Activated T-cell treated with anti-CD3 and anti-CD28 coated beads, Interleukin-2, amount 50 U/mL, for 72 hours (primary cell): ENCODE measurements around the gene CXCL3. TPM values are rescaled to one million over a fixed set of nuclear protein-coding genes. Genes with fewer than 3 reads are reported as not detected.
"Not testable (repeated sequence)": the region's sequence is repeated elsewhere in the genome, so short reads cannot be mapped to it uniquely, and the experiment has no call there.

Experiments
- ATAC-seq, 2 donors: fragments of 150-1000 bp; cut with Tn5 transposase; replicated peaks in 1 of 2; 2 replicates each; pipeline ENCODE4 v1.10.0; 2021; ENCODE audit warnings: moderate library complexity in 2 of 2, mild to moderate bottlenecking in 1 of 2
- DNase-seq, 2 donors: peaks; one replicate each; pipeline ENCODE4 v3.0.0; 2021 to 2022; ENCODE audit warnings: mixed read lengths in 1 of 2
- H3K27ac Mint-ChIP-seq: one replicate; pipeline ENCODE4 v1.8.0; 2022; ENCODE audit warnings: mild to moderate bottlenecking, moderate library complexity, mixed read lengths
- H3K27me3 Mint-ChIP-seq: one replicate; pipeline ENCODE4 v1.8.0; 2022; ENCODE audit warnings: low read depth, mixed read lengths
- H3K36me3 Mint-ChIP-seq, 2 donors: one replicate each; pipeline ENCODE4 v1.8.0; 2022; ENCODE audit warnings: mixed read lengths in 2 of 2, mild to moderate bottlenecking in 1 of 2; ENCODE audit not compliant: insufficient read depth in 2 of 2
- H3K4me1 Mint-ChIP-seq: one replicate; pipeline ENCODE4 v1.8.0; 2022; ENCODE audit warnings: low read depth, mixed read lengths
- H3K4me3 Mint-ChIP-seq, 2 donors: one replicate each; pipeline ENCODE4 v1.8.0; 2022; ENCODE audit warnings: mild to moderate bottlenecking in 2 of 2, mixed read lengths in 2 of 2, moderate library complexity in 2 of 2
- H3K9me3 Mint-ChIP-seq, 2 donors: one replicate each; pipeline ENCODE4 v1.8.0; 2022; ENCODE audit warnings: mixed read lengths in 2 of 2
- total RNA-seq, 2 donors: library from RNA; stranded (reverse); gene quantifications; one replicate each; pipeline ENCODE4 v1.2.3, GENCODE V29; 2022

The CXCL3 gene
- total RNA-seq, result not detected

- DNase-seq (peak in 1 of 2 donors; percentile 33), ATAC-seq (peak; percentile 73 to 80)
- no peaks in the 10 kb centered on the region for H3K9me3 Mint-ChIP-seq
- no peaks in the 10 kb centered on the region for H3K36me3 Mint-ChIP-seq
- H3K27ac Mint-ChIP-seq, result no peak within 1 kb of the TSS
- H3K27me3 Mint-ChIP-seq, result peaks cover 49% of the 10 kb centered on the region
- H3K4me1 Mint-ChIP-seq, result peaks cover 6% of the 10 kb centered on the region
- H3K4me3 Mint-ChIP-seq, result peak within 1 kb of the TSS; percentile 81 to 84
Observed at GRCh38 chr4:74038425-74039314, at the start of gene CXCL3. Gene CXCL3 (minus strand): TSS chr4:74038689. CDS start chr4:74038611, 78 bp downstream.

- Mint-ChIP-seq H3K27me3 (no peaks in the 10 kb centered on the region), H3K9me3 (no peaks in the 10 kb centered on the region), H3K27ac (no peak overlapping the region), H3K36me3 (no peaks in the 10 kb centered on the region), H3K4me1 (no peaks in the 10 kb centered on the region), H3K4me3 (no peak overlapping the region)
- no peak for DNase-seq
- no peak for ATAC-seq
Observed at GRCh38 chr4:74087481-74087880, 49.0 kb upstream of the CXCL3 start.

DNA sequence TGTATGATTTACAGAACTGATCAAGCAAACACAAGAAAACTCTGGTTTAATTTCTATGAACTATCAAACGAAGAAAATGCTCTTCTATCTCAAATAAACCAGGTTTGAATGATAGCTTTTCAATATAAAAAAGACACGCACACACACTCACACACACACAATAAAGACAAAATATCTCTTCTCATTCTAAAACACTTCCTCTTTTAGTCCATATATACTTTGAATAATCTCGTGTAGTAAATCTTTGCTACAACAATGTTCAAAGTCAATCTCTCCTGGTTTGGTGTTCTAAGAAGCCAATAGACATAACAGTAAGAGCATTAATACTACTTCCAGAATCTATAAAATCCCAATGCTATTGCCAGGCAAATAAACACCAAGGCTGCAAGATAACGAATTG, 47.2 kb upstream of the CXCL3 start:
- Mint-ChIP-seq H3K36me3 (no peaks in the 10 kb centered on the region), H3K27ac (no peak overlapping the region), H3K4me1 (no peaks in the 10 kb centered on the region), H3K27me3 (no peaks in the 10 kb centered on the region), H3K4me3 (no peak overlapping the region), H3K9me3 (no peaks in the 10 kb centered on the region)
- ATAC-seq (no peak), DNase-seq (no peak)

- Mint-ChIP-seq H3K4me1 (no peaks in the 10 kb centered on the region), H3K9me3 (no peaks in the 10 kb centered on the region), H3K27ac (no peak overlapping the region), H3K4me3 (no peak overlapping the region), H3K27me3 (no peaks in the 10 kb centered on the region), H3K36me3 (no peaks in the 10 kb centered on the region)
- ATAC-seq, result no peak
- no peak for DNase-seq
Observed at GRCh38 chr4:74084984-74085383, 46.5 kb upstream of the CXCL3 start.

DNA sequence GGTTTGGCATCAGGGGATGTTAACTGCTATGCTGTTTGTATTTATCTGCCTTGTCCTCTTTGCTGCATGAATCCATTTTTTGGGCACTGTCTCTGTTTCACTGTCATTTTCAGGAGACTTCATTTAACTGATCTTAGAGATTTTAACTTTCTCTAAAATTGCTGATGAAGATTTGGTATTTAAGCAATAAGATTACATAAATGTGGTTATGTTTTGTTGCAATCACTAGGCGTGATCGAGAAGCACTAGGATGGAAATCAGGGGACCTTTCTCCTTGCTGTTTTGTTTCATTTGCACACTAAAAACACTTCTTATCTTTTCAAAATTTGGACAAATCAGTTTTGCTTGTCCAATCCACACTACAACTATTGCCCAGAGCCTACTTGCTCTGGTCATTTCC, 45.1 kb upstream of the CXCL3 start:
- DNase-seq, result no peak
- Mint-ChIP-seq H3K27me3 (no peaks in the 10 kb centered on the region), H3K4me3 (no peak overlapping the region), H3K27ac (no peak overlapping the region), H3K4me1 (no peaks in the 10 kb centered on the region), H3K9me3 (no peaks in the 10 kb centered on the region), H3K36me3 (no peaks in the 10 kb centered on the region)
- ATAC-seq, result no peak

- no peak for ATAC-seq
- DNase-seq, result no peak
- H3K4me1 Mint-ChIP-seq, result no peaks in the 10 kb centered on the region
- no peak overlapping the region for H3K4me3 Mint-ChIP-seq
- H3K36me3 Mint-ChIP-seq, result no peaks in the 10 kb centered on the region
- H3K27me3 Mint-ChIP-seq, result peaks cover 6% of the 10 kb centered on the region
- H3K27ac Mint-ChIP-seq, result no peak overlapping the region
- no peaks in the 10 kb centered on the region for H3K9me3 Mint-ChIP-seq
Observed at GRCh38 chr4:74081035-74081434, 42.5 kb upstream of the CXCL3 start.

DNA sequence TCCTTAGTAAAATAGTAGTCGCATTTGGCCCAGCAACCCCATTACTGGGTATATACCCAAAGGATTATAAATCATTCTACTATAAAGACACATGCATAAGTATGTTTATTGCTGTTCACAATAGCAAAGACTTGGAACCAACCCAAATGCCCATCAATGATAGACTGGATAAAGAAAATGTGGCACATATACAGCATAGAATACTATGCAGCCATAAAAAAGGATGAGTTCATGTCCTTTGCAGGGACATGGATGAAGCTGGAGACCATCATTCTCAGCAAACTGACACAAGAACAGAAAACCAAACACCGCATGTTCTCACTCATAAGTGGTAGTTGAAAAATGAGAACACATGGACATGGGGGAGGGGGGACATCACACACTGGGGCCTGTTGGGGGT, 41.9 kb upstream of the CXCL3 start:
- not testable (repeated sequence) for H3K4me3 Mint-ChIP-seq, DNase-seq, H3K9me3 Mint-ChIP-seq, H3K27ac Mint-ChIP-seq, ATAC-seq, H3K36me3 Mint-ChIP-seq, H3K4me1 Mint-ChIP-seq, H3K27me3 Mint-ChIP-seq

DNA sequence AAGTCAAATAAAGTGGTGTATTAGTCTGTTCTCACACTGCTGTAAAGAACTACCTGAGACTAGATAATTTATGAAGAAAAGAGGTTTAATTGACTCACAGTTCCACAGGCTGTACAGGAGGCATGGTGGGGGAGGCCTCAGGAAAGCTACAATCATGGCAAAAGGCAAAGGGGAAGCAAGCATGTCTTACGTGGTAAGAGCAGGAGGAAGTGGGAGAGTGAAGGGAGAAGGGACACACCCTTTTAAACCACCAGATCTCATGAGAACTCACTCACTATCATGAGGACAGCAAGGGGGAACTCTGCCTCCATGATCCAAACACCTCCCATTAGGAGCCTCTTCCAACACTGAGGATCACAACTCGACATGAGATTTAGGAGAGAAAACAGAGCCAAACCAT, 40.5 kb upstream of the CXCL3 start:
- not testable (repeated sequence) for H3K9me3 Mint-ChIP-seq

DNA sequence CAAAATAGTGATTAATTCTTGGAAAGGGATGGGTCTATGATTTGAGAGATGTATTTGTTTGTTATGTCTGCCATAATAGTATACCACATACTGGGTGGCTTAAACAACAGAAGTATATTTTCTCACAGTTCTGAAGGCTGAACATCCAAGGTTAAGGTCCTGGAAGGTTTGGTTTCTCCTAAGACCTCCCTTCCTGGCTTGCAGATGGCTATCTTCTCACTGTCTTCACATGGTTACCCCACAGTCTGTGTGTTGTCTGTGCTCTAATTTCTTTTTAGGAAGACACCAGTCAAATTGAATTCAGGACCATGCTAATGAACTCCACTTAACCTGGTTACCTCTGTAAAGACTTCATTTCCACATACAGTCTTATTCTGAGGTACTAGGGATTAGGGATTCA, 34.9 kb upstream of the CXCL3 start:
- Mint-ChIP-seq H3K9me3 (no peaks in the 10 kb centered on the region), H3K4me1 (no peaks in the 10 kb centered on the region), H3K36me3 (no peaks in the 10 kb centered on the region), H3K27me3 (peaks cover 6% of the 10 kb centered on the region), H3K4me3 (no peak overlapping the region), H3K27ac (no peak overlapping the region)
- no peak for DNase-seq
- no peak for ATAC-seq

More for the DNA sequence above, 40.5 kb upstream of the CXCL3 start:
- H3K27me3 Mint-ChIP-seq, ATAC-seq, DNase-seq, H3K4me3 Mint-ChIP-seq, H3K36me3 Mint-ChIP-seq, H3K4me1 Mint-ChIP-seq, H3K27ac Mint-ChIP-seq: not testable (repeated sequence)

DNA sequence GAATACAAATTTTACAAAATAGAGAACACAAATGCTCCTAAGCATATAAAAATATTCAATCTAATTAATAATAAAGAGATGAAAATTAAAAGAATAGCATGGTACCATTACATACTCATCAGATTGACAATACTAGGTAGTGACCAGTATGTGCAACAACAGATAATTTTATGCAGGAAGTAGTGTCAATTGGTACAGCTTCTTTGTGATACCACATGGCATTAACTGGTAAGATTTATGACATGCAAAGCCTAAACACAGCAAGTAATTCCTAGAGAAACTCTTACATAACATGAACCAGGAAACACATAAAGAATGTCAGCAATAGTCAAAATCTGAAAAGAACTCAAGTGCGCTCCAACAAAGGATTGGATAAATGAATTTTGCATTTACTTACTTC, 34.2 kb upstream of the CXCL3 start:
- no peaks in the 10 kb centered on the region for H3K36me3 Mint-ChIP-seq
- no peak for ATAC-seq
- H3K9me3 Mint-ChIP-seq, result no peaks in the 10 kb centered on the region
- H3K27ac Mint-ChIP-seq, result no peak overlapping the region
- H3K4me3 Mint-ChIP-seq, result no peak overlapping the region
- DNase-seq, result no peak
- H3K27me3 Mint-ChIP-seq, result peaks cover 4% of the 10 kb centered on the region
- no peaks in the 10 kb centered on the region for H3K4me1 Mint-ChIP-seq

DNA sequence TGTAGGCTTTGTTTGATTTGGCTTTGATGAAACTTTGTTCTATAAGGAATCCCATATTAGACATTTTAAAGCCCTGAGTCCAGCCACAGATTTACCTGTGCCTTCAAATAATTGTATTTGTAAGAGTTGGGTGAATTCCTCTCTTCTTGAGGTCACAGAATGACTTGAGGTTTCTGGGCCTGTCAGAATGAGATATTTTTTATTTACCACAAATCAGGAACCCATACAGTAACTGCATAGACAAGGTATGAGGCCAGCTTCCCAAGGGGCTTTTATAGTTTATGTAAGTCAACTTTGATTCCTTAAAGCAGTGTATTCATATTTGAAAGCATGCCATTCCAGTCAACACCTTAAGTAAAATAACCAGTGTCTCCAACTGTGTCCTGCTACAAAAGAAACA, 29.1 kb upstream of the CXCL3 start:
- Mint-ChIP-seq H3K4me1 (no peaks in the 10 kb centered on the region), H3K27me3 (no peaks in the 10 kb centered on the region), H3K9me3 (no peaks in the 10 kb centered on the region), H3K36me3 (no peaks in the 10 kb centered on the region), H3K4me3 (no peak overlapping the region), H3K27ac (no peak overlapping the region)
- DNase-seq (no peak), ATAC-seq (no peak)

GRCh38 chr4:74066232-74066631, 27.7 kb upstream of the CXCL3 start:
- ATAC-seq (no peak), DNase-seq (no peak)
- Mint-ChIP-seq H3K36me3 (no peaks in the 10 kb centered on the region), H3K4me3 (no peak overlapping the region), H3K27ac (no peak overlapping the region), H3K4me1 (no peaks in the 10 kb centered on the region), H3K27me3 (no peaks in the 10 kb centered on the region), H3K9me3 (no peaks in the 10 kb centered on the region)

DNA sequence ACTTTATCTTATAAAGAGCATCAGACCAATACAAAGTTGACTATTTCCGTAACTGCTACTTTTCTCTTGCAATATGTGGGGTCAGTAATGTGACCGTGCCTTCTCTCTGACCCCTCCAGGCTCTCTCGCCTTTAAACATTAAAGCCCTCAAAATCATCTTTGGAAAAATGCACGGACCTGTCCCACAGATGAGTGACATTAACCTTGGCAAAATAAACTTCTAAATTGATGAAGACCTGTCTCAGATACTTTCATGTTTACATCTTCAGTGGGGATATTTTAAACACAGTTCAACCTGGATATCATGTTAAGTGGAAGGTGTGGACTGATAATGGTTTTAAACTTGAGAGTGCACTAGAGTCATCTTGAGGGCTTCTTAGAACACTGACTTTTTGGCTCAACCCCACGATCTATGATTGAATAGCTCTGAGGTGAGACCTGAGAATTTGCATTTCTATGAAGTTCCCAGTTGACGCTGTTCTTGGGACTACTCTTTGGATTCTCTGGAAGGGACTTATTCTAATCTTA, 26.7 kb upstream of the CXCL3 start:
- H3K36me3 Mint-ChIP-seq, result no peaks in the 10 kb centered on the region
- no peak overlapping the region for H3K4me3 Mint-ChIP-seq
- H3K4me1 Mint-ChIP-seq, result no peaks in the 10 kb centered on the region
- H3K27ac Mint-ChIP-seq, result no peak overlapping the region
- DNase-seq, result no peak
- H3K27me3 Mint-ChIP-seq, result no peaks in the 10 kb centered on the region
- no peaks in the 10 kb centered on the region for H3K9me3 Mint-ChIP-seq
- no peak for ATAC-seq

DNA sequence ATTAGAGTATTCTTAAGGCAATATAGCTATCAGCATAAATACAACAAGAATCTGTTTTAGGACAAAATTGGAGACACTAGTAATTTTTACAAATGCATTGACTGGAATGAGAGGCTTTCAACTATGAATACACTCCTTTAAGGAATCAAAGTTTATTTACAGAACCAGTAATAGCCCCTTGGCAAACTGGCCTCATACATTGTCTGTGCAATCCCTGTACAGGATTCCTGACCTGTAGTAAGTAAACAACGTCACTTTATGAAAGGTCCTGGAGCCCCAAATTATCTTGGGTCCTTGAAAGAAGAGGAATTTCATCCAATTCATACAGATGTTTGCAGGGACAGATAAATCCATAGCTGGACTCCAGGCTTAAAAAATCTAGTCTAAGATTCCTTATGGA, 25.4 kb upstream of the CXCL3 start:
- H3K27ac Mint-ChIP-seq, result no peak overlapping the region
- H3K4me1 Mint-ChIP-seq, result no peaks in the 10 kb centered on the region
- DNase-seq (no peak), ATAC-seq (no peak)
- H3K4me3 Mint-ChIP-seq, result no peak overlapping the region
- H3K9me3 Mint-ChIP-seq, result no peaks in the 10 kb centered on the region
- H3K36me3 Mint-ChIP-seq, result no peaks in the 10 kb centered on the region
- H3K27me3 Mint-ChIP-seq, result no peaks in the 10 kb centered on the region
